GM12878 (cell line): ENCODE measurements around the gene RNU1-2. TPM values are rescaled to one million over a fixed set of nuclear protein-coding genes. Genes with fewer than 3 reads are reported as not detected.

ENCODE experiments used
- ATAC-seq: fragments of 200-7000 bp; cut with Tn5 transposase; 3 replicates; pipeline ENCODE4 v1.9.1; 2020; ENCODE audit warnings: mild to moderate bottlenecking, moderate library complexity
- BruUV-seq: library from RNA; stranded (reverse); fragments of 400-500 nt; replicated peaks from 2 replicates; lab custom pipeline; 2021; lab: Mats Ljungman, UMichigan
- CTCF ChIA-PET: fragments of 300-600 bp; sonication (Branson Sonifier 250); formaldehyde crosslinking; extraction: SDS; loops from one replicate; lab custom pipeline; 2021; ENCODE audit warnings: inconsistent platforms; lab: Yijun Ruan, JAX
- POLR2A ChIA-PET: fragments of 350-600 bp; formaldehyde crosslinking; extraction: SDS; loops from one replicate; lab custom pipeline; 2021; ENCODE audit warnings: inconsistent platforms; lab: Charles Lee
- RAD21 ChIA-PET: fragments of 300-600 bp; sonication (Branson Sonifier 250); formaldehyde crosslinking; loops from one replicate; lab custom pipeline; 2023; ENCODE audit warnings: antibody characterized with exemption; ENCODE audit not compliant: unreplicated experiment; lab: Charles Lee
- SMC1A ChIA-PET: fragments of 300-600 bp; sonication (Branson Sonifier 250); formaldehyde crosslinking; loops from one replicate; lab custom pipeline; 2023; ENCODE audit not compliant: unreplicated experiment, uncharacterized antibody; lab: Charles Lee
- DNase-seq: peaks from one replicate; pipeline ENCODE4 v3.0.0-alpha.2; 2011; ENCODE audit warnings: low read depth, low spot score
- FAIRE-seq: peaks from 3 replicates; lab custom pipeline; 2011; peaks lifted over from hg19 to GRCh38; lab: Jason Lieb, UNC
- H2AFZ ChIP-seq: 2 replicates; pipeline ENCODE4 v1.6.0; 2011; ENCODE audit warnings: low read depth, low read length, control low read depth; ENCODE audit not compliant: control insufficient read depth
- H3K27ac ChIP-seq: 2 replicates; pipeline ENCODE4 v1.5.1; 2011; ENCODE audit warnings: control low read depth; ENCODE audit not compliant: control insufficient read depth, insufficient read depth
- H3K27me3 ChIP-seq, 2 experiments: replicated peaks in 1 of 2; 2 replicates each; pipeline versions ENCODE4 v1.6.0 to v1.6.1; 2011; ENCODE audit warnings: low read length in 1 of 2; ENCODE audit not compliant: control insufficient read depth in 2 of 2, insufficient read depth in 2 of 2
- H3K36me3 ChIP-seq, 2 experiments: 2 replicates each; pipeline ENCODE4 v1.5.1; 2011; ENCODE audit warnings: low read length in 1 of 2; ENCODE audit not compliant: control insufficient read depth in 2 of 2, insufficient read depth in 2 of 2
- H3K4me1 ChIP-seq: 2 replicates; pipeline ENCODE4 v1.6.1; 2011; ENCODE audit warnings: mild to moderate bottlenecking, low read length, moderate library complexity, mixed read lengths; ENCODE audit not compliant: control insufficient read depth, insufficient read depth
- H3K4me2 ChIP-seq: 2 replicates; pipeline ENCODE4 v1.6.0; 2011; ENCODE audit warnings: control low read depth; ENCODE audit not compliant: control insufficient read depth, insufficient read depth
- H3K4me3 ChIP-seq: fragments of 200-600 bp; sonication (generic); 2 replicates; pipeline ENCODE4 v1.5.1; 2016
- H3K79me2 ChIP-seq: 2 replicates; pipeline ENCODE4 v1.6.0; 2011; ENCODE audit warnings: low read length; ENCODE audit not compliant: control insufficient read depth, insufficient read depth
- H3K9ac ChIP-seq: 2 replicates; pipeline ENCODE4 v1.8.0; 2011; ENCODE audit warnings: low read length, control low read depth, mixed read lengths; ENCODE audit not compliant: control insufficient read depth, insufficient read depth
- H3K9me3 ChIP-seq: replicated peaks from 3 replicates; pipeline ENCODE4 v1.5.1; 2011; ENCODE audit warnings: mild to moderate bottlenecking, low read length; ENCODE audit not compliant: control insufficient read depth, insufficient read depth
- H4K20me1 ChIP-seq: 2 replicates; pipeline ENCODE4 v1.6.0; 2011; ENCODE audit not compliant: control insufficient read depth, insufficient read depth
- ATF7 ChIP-seq: fragments of 450-650 bp; IDR thresholded peaks from 2 replicates; pipeline ENCODE4 v1.6.1; 2016; ENCODE audit warnings: low read depth, mild to moderate bottlenecking
- EP300 ChIP-seq, 2 experiments: fragments of 150-350 bp in 1 of 2; IDR thresholded peaks; 2 replicates each; pipeline ENCODE4 v1.6.1; 2011 to 2012; ENCODE audit warnings: low read depth in 2 of 2, low read length in 2 of 2, borderline replicate concordance in 1 of 2, improper control_type of control experiment in 1 of 2, inconsistent platforms in 1 of 2; ENCODE audit not compliant: control insufficient read depth in 1 of 2
- FOXM1 ChIP-seq: IDR thresholded peaks from 2 replicates; pipeline ENCODE4 v1.6.1; 2012; ENCODE audit warnings: low read depth, mild to moderate bottlenecking, inconsistent platforms, low read length, moderate library complexity
- NFYA ChIP-seq: IDR thresholded peaks from 2 replicates; pipeline ENCODE4 v1.6.1; 2011; ENCODE audit warnings: low read depth, mild to moderate bottlenecking, low read length, improper control_type of control experiment, borderline replicate concordance
- RCOR1 ChIP-seq: conservative IDR thresholded peaks from 2 replicates; pipeline ENCODE4 v1.6.1; 2012; ENCODE audit warnings: low read depth, low read length, improper control_type of control experiment
- SMAD1 ChIP-seq: fragments of 450-650 bp; IDR thresholded peaks from 2 replicates; pipeline ENCODE4 v1.6.1; 2018; ENCODE audit warnings: mild to moderate bottlenecking, low read depth; ENCODE audit not compliant: partially characterized antibody
- WGBS: methylation state at CpG from one replicate; pipeline ENCODE4 v1.1.6; 2016; ENCODE audit warnings: low lambda C conversion rate; ENCODE audit not compliant: insufficient replicate concordance, insufficient coverage; ENCODE audit errors: missing lambda C conversion rate; 5-methylcytosine and 5-hydroxymethylcytosine counted together
- in situ Hi-C: fragments of 300-500 bp; cut with MboI; formaldehyde crosslinking; loops from 9 replicates; pipeline ENCODE4 v1.14.3; 2018; ENCODE audit warnings: mixed read lengths
- intact Hi-C: fragments of 100-400 bp; cut with micrococcal nuclease; formaldehyde crosslinking; loops from one replicate; pipeline ENCODE4 v1.14.2; 2022; ENCODE audit not compliant: unreplicated experiment
- polyA plus RNA-seq, 11 experiments: library from polyadenylated mRNA; depleted of rRNA in 4 of 11; unstranded in 6 of 11; stranded (reverse) in 5 of 11; fragments of >200 nt; fragmentation: Nextera tagmentation in 4 of 11; fragmentation: Illumina TruSeq in 1 of 11; extraction: Ambion mirVana in 4 of 11; extraction: Trizol in 1 of 11; gene quantifications; 1 replicate in 1 of 11; 2 replicates in 10 of 11; pipeline versions ENCODE4 v1.2.1 to v1.2.3, GENCODE V29; 2011 to 2016; ENCODE audit warnings: inconsistent platforms in 2 of 11, missing spikeins in 2 of 11, low read depth in 1 of 11
- total RNA-seq, 4 experiments: library from RNA; depleted of rRNA in 3 of 4; stranded (reverse); fragments of >200 nt in 3 of 4; fragmentation: Illumina TruSeq in 1 of 4; extraction: Trizol in 1 of 4; gene quantifications; 2 replicates each; pipeline versions ENCODE4 v1.2.1 to v1.2.3, GENCODE V29; 2013 to 2021
- TF ChIP-seq, protein P1 (sequence below): fragments of 450-650 bp; IDR thresholded peaks from 2 replicates; pipeline ENCODE4 v1.6.1; 2017; ENCODE audit warnings: mild to moderate bottlenecking

RNU1-2 gene
- total and polyA plus RNA-seq, 10 of the 15 experiments (the other 5 are each of a cell fraction or from before 2014, with no cell fraction given): under 0.01 to 20,946 (median 4.7) TPM; not detected in 2

DNA sequence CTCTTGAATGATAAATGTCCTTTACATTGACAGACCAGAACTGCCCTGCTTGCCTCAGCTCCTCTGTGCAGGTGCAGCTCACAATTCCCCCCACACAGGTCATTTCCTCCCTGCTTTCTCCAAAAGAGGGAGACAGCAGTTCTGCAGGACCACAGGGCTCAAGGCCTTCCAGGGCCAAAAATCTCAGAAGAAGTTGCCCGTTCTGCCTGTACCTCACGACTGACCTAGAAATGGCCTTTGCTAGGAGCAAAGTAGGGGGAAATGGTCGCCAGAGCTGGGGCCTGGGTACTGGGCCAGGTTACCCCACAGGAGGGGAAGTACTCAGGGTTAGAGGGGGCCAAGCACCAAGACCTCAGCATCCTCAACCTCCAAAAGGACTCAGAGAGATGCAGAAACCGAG is 11.1 kb downstream of the RNU1-2 start:
- H3K27ac ChIP-seq: no peak overlapping the region
- intact Hi-C loops: no loop called here
- FAIRE-seq: no peak
- ChIA-PET RAD21 (no interaction called here), CTCF (no interaction called here), POLR2A (no interaction called here), SMC1A (no interaction called here)
- H3K79me2 ChIP-seq: no peaks in the 10 kb centered on the region
- no TSS peak for BruUV-seq
- H4K20me1 ChIP-seq: no peaks in the 10 kb centered on the region
- no peak overlapping the region for H3K9ac ChIP-seq
- TF ChIP-seq ATF7: no peak
- TF ChIP-seq RCOR1: no peak
- no peak for TF ChIP-seq SMAD1
- no peak for TF ChIP-seq FOXM1
- TF ChIP-seq, protein P1, sequence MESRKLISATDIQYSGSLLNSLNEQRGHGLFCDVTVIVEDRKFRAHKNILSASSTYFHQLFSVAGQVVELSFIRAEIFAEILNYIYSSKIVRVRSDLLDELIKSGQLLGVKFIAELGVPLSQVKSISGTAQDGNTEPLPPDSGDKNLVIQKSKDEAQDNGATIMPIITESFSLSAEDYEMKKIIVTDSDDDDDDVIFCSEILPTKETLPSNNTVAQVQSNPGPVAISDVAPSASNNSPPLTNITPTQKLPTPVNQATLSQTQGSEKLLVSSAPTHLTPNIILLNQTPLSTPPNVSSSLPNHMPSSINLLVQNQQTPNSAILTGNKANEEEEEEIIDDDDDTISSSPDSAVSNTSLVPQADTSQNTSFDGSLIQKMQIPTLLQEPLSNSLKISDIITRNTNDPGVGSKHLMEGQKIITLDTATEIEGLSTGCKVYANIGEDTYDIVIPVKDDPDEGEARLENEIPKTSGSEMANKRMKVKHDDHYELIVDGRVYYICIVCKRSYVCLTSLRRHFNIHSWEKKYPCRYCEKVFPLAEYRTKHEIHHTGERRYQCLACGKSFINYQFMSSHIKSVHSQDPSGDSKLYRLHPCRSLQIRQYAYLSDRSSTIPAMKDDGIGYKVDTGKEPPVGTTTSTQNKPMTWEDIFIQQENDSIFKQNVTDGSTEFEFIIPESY: no peak
- no peak for TF ChIP-seq NFYA
- TF ChIP-seq EP300 (IDR thresholded peaks at IDR 0.05; ENCODE audit: borderline replicate concordance in 1 of 2, control insufficient read depth in 1 of 2, low read depth in 2 of 2, low read length in 2 of 2): no peak
- no peak overlapping the region for H3K4me3 ChIP-seq
- H3K27me3 ChIP-seq: no peaks in the 10 kb centered on the region
- in situ Hi-C loops: no loop called here
- no peak for DNase-seq
- H3K9me3 ChIP-seq: no peaks in the 10 kb centered on the region; the same call in 2 of the 3 replicates
- H3K4me1 ChIP-seq: peaks cover 10% of the 10 kb centered on the region; the same call in 1 of the 2 replicates
- H3K36me3 ChIP-seq: no peaks in the 10 kb centered on the region
- no peak for ATAC-seq
- 48% methylated on average over 4 of the region's 4 CpGs for WGBS
- H3K4me2 ChIP-seq: no peak overlapping the region
- H2AFZ ChIP-seq: no peak overlapping the region
